ENCODE data around the gene BUD13. TPM values are rescaled to one million over a fixed set of nuclear protein-coding genes. Genes with fewer than 3 reads are reported as not detected.

BUD13 gene
- total RNA-seq, 1 experiment from 2014 or later, result 22.9 TPM

- ChIA-PET POLR2A (no interaction called here), CTCF (no interaction called here), RAD21 (ENCODE audit: low non-redundant PET in 1 of 2, low total read pairs in 2 of 2, uncharacterized antibody in 2 of 2, unreplicated experiment in 2 of 2) (no interaction called here)
- no peak overlapping the region for H3K4me3 ChIP-seq (replicated peaks in 1 of 2; ENCODE audit: low read depth in 1 of 2, low read length in 2 of 2)
- H3K79me2 ChIP-seq (ENCODE audit: insufficient read depth, low read length), result no peaks in the 10 kb centered on the region
- H3K4me1 ChIP-seq (ENCODE audit: control insufficient read depth in 1 of 2, insufficient read depth in 2 of 2, low read length in 2 of 2), result no peaks in the 10 kb centered on the region
- no peak overlapping the region for H3K27ac ChIP-seq (ENCODE audit: low read depth, low read length)
- H3K36me3 ChIP-seq (ENCODE audit: control insufficient read depth in 1 of 2, insufficient read depth in 2 of 2, low read length in 2 of 2), result no peaks in the 10 kb centered on the region; a peak in 1 of 4 replicates
- DNase-seq (ENCODE audit: low read depth, low spot score) (no peak), ATAC-seq (no peak)
- H4K20me1 ChIP-seq (ENCODE audit: insufficient read depth), result no peaks in the 10 kb centered on the region
- no peaks in the 10 kb centered on the region for H3K27me3 ChIP-seq (ENCODE audit: insufficient read depth, low read length)
- H3K9ac ChIP-seq (ENCODE audit: low read length), result no peak overlapping the region
- TF ChIP-seq SP1 (IDR thresholded peaks at IDR 0.05; ENCODE audit: low read depth) (no peak), SRF (IDR thresholded peaks at IDR 0.05; ENCODE audit: low read depth) (no peak), CEBPB (IDR thresholded peaks at IDR 0.05; ENCODE audit: low read depth) (no peak), EZH2 (IDR thresholded peaks at IDR 0.05) (no peak), MAX (IDR thresholded peaks at IDR 0.05) (no peak), CBX3 (IDR thresholded peaks at IDR 0.05; ENCODE audit: low read depth) (no peak), CTCF (IDR thresholded peaks at IDR 0.05 in 2 of 3, conservative IDR thresholded peaks at IDR 0.05 in 1 of 3; ENCODE audit: borderline replicate concordance in 1 of 3, insufficient read depth in 1 of 3, low read depth in 2 of 3, low read length in 2 of 3) (no peak), REST (IDR thresholded peaks at IDR 0.05; ENCODE audit: low read depth) (no peak), TCF7L2 (IDR thresholded peaks at IDR 0.05; ENCODE audit: borderline replicate concordance, extremely low read depth, insufficient read depth, insufficient read length) (no peak), ATF3 (IDR thresholded peaks at IDR 0.05) (no peak), EGR1 (IDR thresholded peaks at IDR 0.05; ENCODE audit: low read depth) (no peak)
- no peaks in the 10 kb centered on the region for H3K9me2 ChIP-seq (ENCODE audit: insufficient read depth)
- no peak overlapping the region for H3K4me2 ChIP-seq (ENCODE audit: low read length)
- H3K9me3 ChIP-seq (ENCODE audit: control insufficient read depth in 1 of 2, insufficient read depth in 1 of 2, low read depth in 1 of 2, low read length in 2 of 2), result no peaks in the 10 kb centered on the region
- H2AFZ ChIP-seq (ENCODE audit: low read depth, low read length, poor library complexity, severe bottlenecking), result no peak overlapping the region
- intact Hi-C loops (cut with micrococcal nuclease), result no loop called here
- BruUV-seq (replicated peaks), result no TSS peak
Measured at GRCh38 chr11:116813781-116814471, 41.1 kb upstream of the BUD13 start.

Measured in HCT116 (cell line).